Psoas muscle (tissue), 8 donors: Measurements from ENCODE around the gene GABBR2. TPM values are rescaled to one million over a fixed set of nuclear protein-coding genes. Genes with fewer than 3 reads are reported as not detected.
A peak's percentile ranks its signal among the peaks of the same experiment; 100 is the strongest.

ENCODE experiments used
- ATAC-seq, 4 donors: fragments of 200-7000 bp; cut with Tn5 transposase; one replicate each; pipeline ENCODE4 v1.9.1; 2020; ENCODE audit warnings: moderate library complexity in 3 of 4, mild to moderate bottlenecking in 2 of 4
- DNase-seq, 2 donors: peaks; one replicate each; pipeline ENCODE4 v3.0.0-alpha.2; 2020
- H3K27ac ChIP-seq: fragments of 200-600 bp; one replicate; pipeline ENCODE4 v1.8.0; 2022
- H3K27me3 ChIP-seq, 3 donors: fragments of 200-600 bp in 1 of 3; one replicate each; pipeline versions ENCODE4 v1.6.1 to v1.8.0; 2013 to 2022; ENCODE audit warnings: low read length in 2 of 3, mild to moderate bottlenecking in 2 of 3, moderate library complexity in 1 of 3; ENCODE audit not compliant: insufficient read depth in 3 of 3
- H3K36me3 ChIP-seq, 2 donors: fragments of 200-600 bp in 1 of 2; one replicate each; pipeline versions ENCODE4 v1.6.1 to v1.8.0; 2013 to 2022; ENCODE audit warnings: low read depth in 1 of 2, mild to moderate bottlenecking in 1 of 2, moderate library complexity in 1 of 2; ENCODE audit not compliant: insufficient read depth in 1 of 2
- H3K4me1 ChIP-seq: fragments of 200-600 bp; one replicate; pipeline ENCODE4 v1.8.0; 2022
- H3K4me3 ChIP-seq: fragments of 200-600 bp; one replicate; pipeline ENCODE4 v1.8.0; 2022; ENCODE audit warnings: mild to moderate bottlenecking
- H3K9me3 ChIP-seq: fragments of 200-600 bp; one replicate; pipeline ENCODE4 v1.8.0; 2022
- WGBS, 3 donors: extraction: QIAGEN DNeasy Blood & Tissue Kit; methylation state at CpG; one replicate each; pipeline versions ENCODE4 v1.1.6 to v1.1.7; 2013; 5-methylcytosine and 5-hydroxymethylcytosine counted together
- intact Hi-C, 2 donors: fragments of 100-400 bp; cut with DNase I; formaldehyde crosslinking; loops; one replicate each; pipeline versions ENCODE4 v1.11.0 to v1.14.2; 2022
- polyA plus RNA-seq, 3 donors: library from polyadenylated mRNA; stranded (reverse); fragments of 200-250 nt; gene quantifications; one replicate each; pipeline ENCODE4 v1.2.3, GENCODE V29; 2013
- total RNA-seq, 4 donors: library from RNA; stranded (reverse); fragmentation: NEBNext Ultra II Directional in 2 of 4; extraction: Animal tissue kit (Norgen Biotek cat#: 25700) in 2 of 4; gene quantifications; one replicate each; pipeline versions ENCODE4 v1.2.1 to v1.2.4, GENCODE V29; 2021 to 2023
- TF ChIP-seq, protein P1 (sequence below): fragments of 200-600 bp; IDR thresholded peaks from one replicate; pipeline ENCODE4 v1.8.0; 2022; ENCODE audit warnings: antibody characterized with exemption
- donor health status: healthy with polysubstance abuse.
- donor health status: DM: no; HTN: no; CAD: no; lungs with moderate emphysema.
- donor health status: Bipolar disorder and iron deficiency.
- donor health status: healthy.
- donor health status: DM: yes; HTN: yes; CAD: no.
- donor health status: DM: no; HTN: no; CAD: no.
- donor health status: DM: no; HTN: no; CAD: no.
- donor health status: DM: yes; HTN: yes; CAD: no.

Gene GABBR2
- total and polyA plus RNA-seq, 7 donors = 0.08 to 0.66 (median 0.38) TPM

DNA sequence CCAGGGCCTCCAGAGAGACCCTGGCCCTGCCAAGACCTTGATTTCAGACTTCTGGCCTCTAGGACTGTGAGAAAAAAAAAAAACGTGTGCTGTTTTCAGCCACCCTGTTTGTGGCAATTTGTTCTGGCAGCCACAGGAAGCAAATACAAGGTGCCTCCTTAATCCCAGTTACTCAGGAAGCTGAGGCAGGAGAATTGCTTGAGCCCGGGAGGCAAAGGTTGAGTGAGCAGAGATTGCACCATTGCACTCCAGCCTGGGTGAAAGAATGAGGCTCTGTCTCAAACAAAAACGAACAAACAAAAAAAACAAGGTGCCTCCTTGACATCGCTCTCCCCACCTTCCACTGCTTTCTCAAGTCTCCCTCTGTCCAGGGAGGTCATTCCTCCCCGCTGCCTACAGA is 98.0 kb downstream of the GABBR2 start:
- Histone ChIP-seq H3K27me3 (peaks cover 0 to 9% (median 1%) of the 10 kb centered on the region in 3 donors), H3K4me1 (no peaks in the 10 kb centered on the region), H3K36me3 (no peaks in the 10 kb centered on the region), H3K27ac (no peak overlapping the region), H3K9me3 (no peaks in the 10 kb centered on the region), H3K4me3 (no peak overlapping the region)
- 57 to 64% (median 60%) methylated on average over 5 of the region's 5 CpGs for WGBS, 3 donors
- DNase-seq (no peak), ATAC-seq (no peak)
- intact Hi-C loops = no loop called here
- TF ChIP-seq, protein P1, sequence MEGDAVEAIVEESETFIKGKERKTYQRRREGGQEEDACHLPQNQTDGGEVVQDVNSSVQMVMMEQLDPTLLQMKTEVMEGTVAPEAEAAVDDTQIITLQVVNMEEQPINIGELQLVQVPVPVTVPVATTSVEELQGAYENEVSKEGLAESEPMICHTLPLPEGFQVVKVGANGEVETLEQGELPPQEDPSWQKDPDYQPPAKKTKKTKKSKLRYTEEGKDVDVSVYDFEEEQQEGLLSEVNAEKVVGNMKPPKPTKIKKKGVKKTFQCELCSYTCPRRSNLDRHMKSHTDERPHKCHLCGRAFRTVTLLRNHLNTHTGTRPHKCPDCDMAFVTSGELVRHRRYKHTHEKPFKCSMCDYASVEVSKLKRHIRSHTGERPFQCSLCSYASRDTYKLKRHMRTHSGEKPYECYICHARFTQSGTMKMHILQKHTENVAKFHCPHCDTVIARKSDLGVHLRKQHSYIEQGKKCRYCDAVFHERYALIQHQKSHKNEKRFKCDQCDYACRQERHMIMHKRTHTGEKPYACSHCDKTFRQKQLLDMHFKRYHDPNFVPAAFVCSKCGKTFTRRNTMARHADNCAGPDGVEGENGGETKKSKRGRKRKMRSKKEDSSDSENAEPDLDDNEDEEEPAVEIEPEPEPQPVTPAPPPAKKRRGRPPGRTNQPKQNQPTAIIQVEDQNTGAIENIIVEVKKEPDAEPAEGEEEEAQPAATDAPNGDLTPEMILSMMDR = no peak

DNA sequence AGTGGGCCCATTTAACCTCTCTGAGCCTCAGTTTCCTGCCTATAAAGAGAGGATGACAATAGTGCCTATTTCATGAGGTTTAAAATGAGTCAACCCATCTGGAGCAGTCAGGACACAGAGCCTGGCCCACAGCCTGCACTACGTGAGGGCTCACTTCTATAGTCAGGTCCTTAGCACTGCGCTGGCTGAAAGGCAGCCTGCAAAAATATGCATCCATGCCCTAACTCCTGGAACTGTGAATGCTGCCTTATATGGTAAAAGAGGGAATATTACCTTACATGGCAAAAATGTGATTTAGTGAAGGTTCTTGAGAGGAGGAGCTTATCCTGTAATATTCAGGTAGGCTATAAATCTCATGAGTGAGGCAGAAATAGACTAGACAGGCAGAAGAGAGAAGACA is 98.5 kb downstream of the GABBR2 start:
- 72 to 81% (median 75%) methylated on average over 2 of the region's 2 CpGs for WGBS, 3 donors
- DNase-seq = no peak
- no peak overlapping the region for H3K27ac ChIP-seq
- ATAC-seq = no peak
- no peaks in the 10 kb centered on the region for H3K4me1 ChIP-seq
- H3K36me3 ChIP-seq = no peaks in the 10 kb centered on the region
- TF ChIP-seq, protein P1 = no peak
- no peaks in the 10 kb centered on the region for H3K9me3 ChIP-seq
- H3K4me3 ChIP-seq = no peak overlapping the region
- intact Hi-C loops = no loop called here
- peaks cover 0 to 4% (median 1%) of the 10 kb centered on the region in 3 donors for H3K27me3 ChIP-seq

DNA sequence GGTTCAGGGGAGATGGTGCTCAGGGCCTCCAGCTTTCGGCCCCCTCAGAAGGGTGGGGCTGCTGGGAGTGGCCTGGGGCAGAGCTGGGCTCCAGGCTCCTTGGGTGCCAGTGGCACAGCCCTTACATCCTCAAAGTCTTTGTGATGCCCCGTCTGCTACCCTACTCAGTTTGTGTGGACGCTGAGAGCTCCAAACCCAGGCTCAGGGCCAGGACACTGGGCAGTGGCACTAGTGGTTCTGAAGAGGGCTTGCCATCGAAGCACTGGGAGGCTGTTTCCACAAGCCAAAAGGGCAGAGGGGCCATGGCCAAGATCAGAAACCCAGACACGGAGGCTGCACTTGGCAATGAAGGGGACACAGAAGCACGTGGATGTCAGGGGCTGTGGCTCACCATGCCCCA is 99.1 kb downstream of the GABBR2 start:
- Histone ChIP-seq H3K27me3 (peaks cover 0 to 1% (median 0%) of the 10 kb centered on the region in 3 donors), H3K36me3 (no peaks in the 10 kb centered on the region), H3K9me3 (no peaks in the 10 kb centered on the region), H3K4me3 (no peak overlapping the region), H3K4me1 (no peaks in the 10 kb centered on the region), H3K27ac (no peak overlapping the region)
- DNase-seq (no peak), ATAC-seq (no peak)
- TF ChIP-seq, protein P1 = no peak
- 69 to 82% (median 69%) methylated on average over 6 of the region's 6 CpGs for WGBS, 3 donors
- intact Hi-C loops = no loop called here

DNA sequence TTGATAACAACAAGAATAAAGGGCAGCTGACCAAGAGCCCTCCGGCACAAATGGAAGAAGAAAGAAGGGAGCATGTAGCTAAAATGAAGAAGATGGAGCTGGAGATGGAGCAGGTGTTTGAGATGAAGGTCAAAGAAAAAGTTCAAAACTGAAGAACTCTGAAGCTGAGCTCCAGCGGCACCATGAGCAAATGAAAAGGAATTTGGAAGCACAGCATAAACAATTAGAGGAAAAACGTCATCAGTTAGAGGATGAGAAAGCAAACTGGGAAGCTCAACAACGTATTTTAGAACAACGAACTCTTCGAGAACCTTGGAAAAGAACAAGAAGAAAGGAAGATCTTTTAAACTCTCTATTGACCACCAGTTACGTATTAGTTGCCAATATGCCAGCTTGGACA is 100.9 kb downstream of the GABBR2 start:
- 64 to 71% (median 65%) methylated on average over 7 of the region's 7 CpGs for WGBS, 3 donors
- H3K9me3 ChIP-seq = no peaks in the 10 kb centered on the region
- peak overlapping the region; percentile 9 for H3K27ac ChIP-seq
- H3K27me3 ChIP-seq = peaks cover 0 to 1% (median 0%) of the 10 kb centered on the region in 3 donors
- no peaks in the 10 kb centered on the region for H3K36me3 ChIP-seq
- DNase-seq (no peak), ATAC-seq (no peak)
- TF ChIP-seq, protein P1 = no peak
- no peak overlapping the region for H3K4me3 ChIP-seq
- H3K4me1 ChIP-seq = no peaks in the 10 kb centered on the region
- intact Hi-C loops = no loop called here

DNA sequence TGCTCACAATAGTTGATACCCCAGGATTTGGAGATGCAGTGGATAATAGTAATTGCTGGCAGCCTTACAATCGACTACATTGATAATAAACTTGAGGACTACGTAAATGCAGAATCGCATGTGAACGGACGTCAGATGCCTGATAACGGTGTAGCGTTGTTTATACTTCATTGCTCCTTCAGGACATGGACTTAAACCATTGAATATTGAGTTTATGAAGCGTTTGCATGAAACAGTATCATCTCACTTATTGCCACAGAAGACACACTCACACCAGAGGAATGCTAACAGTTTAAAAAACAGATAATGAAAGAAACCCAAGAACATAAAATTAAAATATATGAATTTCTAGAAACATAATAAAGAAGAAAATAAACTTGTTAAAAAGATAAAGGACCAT is 101.6 kb downstream of the GABBR2 start:
- ATAC-seq (no peak), DNase-seq (no peak)
- H3K27me3 ChIP-seq = peaks cover 0 to 1% (median 0%) of the 10 kb centered on the region in 3 donors
- no peaks in the 10 kb centered on the region for H3K4me1 ChIP-seq
- intact Hi-C loops = no loop called here
- TF ChIP-seq, protein P1 = no peak
- H3K27ac ChIP-seq = no peak overlapping the region
- no peaks in the 10 kb centered on the region for H3K9me3 ChIP-seq
- WGBS, 3 donors = 89 to 92% (median 89%) methylated on average over 8 of the region's 8 CpGs
- H3K4me3 ChIP-seq = no peak overlapping the region
- H3K36me3 ChIP-seq = no peaks in the 10 kb centered on the region
